SK-N-SH (cell line): ENCODE results near the gene GPX7.

ENCODE experiments used
- CTCF ChIP-seq: fragments of 200-600 bp; sonication (generic); IDR thresholded peaks from 2 replicates; pipeline ENCODE4 v1.6.1; 2017; ENCODE audit warnings: antibody characterized with exemption, mild to moderate bottlenecking, moderate library complexity
- ELF1 ChIP-seq: IDR thresholded peaks from 2 replicates; pipeline ENCODE4 v1.4.0; 2012
- EP300 ChIP-seq, 2 experiments: IDR thresholded peaks; 2 replicates each; pipeline versions ENCODE4 v1.4.0 to v1.6.1; 2012; ENCODE audit warnings: borderline replicate concordance in 1 of 2, low read depth in 1 of 2, low read length in 1 of 2
- EZH2phosphoT487 ChIP-seq: fragments of 200-600 bp; sonication (generic); IDR thresholded peaks from 2 replicates; pipeline ENCODE4 v1.6.1; 2017; ENCODE audit warnings: low read depth, mixed run types, mild to moderate bottlenecking, antibody characterized with exemption, moderate library complexity, borderline replicate concordance
- FOSL2 ChIP-seq: IDR thresholded peaks from 2 replicates; pipeline ENCODE4 v1.4.0; 2012; ENCODE audit warnings: low read depth, mild to moderate bottlenecking, moderate library complexity, borderline replicate concordance
- MAX ChIP-seq: IDR thresholded peaks from 2 replicates; pipeline ENCODE4 v1.4.0; 2012; ENCODE audit warnings: low read depth
- POLR2AphosphoS5 ChIP-seq: IDR thresholded peaks from 2 replicates; pipeline ENCODE4 v1.6.1; 2012; ENCODE audit warnings: low read depth, low read length
- RXRA ChIP-seq: IDR thresholded peaks from 2 replicates; pipeline ENCODE4 v1.4.0; 2012; ENCODE audit warnings: low read depth, mild to moderate bottlenecking, borderline replicate concordance
- SIN3A ChIP-seq: IDR thresholded peaks from 2 replicates; pipeline ENCODE4 v1.6.1; 2012; ENCODE audit warnings: low read depth, mild to moderate bottlenecking, low read length, moderate library complexity, borderline replicate concordance
- YY1 ChIP-seq: IDR thresholded peaks from 2 replicates; pipeline ENCODE4 v1.4.0; 2012; ENCODE audit warnings: low read depth, mild to moderate bottlenecking
- TF ChIP-seq, protein P1 (sequence below): IDR thresholded peaks from 2 replicates; pipeline ENCODE4; 2012
- TF ChIP-seq, protein P2 (sequence below): IDR thresholded peaks from 2 replicates; pipeline ENCODE4 v1.6.1; 2012; ENCODE audit warnings: mild to moderate bottlenecking, low read depth, low read length, moderate library complexity

DNA sequence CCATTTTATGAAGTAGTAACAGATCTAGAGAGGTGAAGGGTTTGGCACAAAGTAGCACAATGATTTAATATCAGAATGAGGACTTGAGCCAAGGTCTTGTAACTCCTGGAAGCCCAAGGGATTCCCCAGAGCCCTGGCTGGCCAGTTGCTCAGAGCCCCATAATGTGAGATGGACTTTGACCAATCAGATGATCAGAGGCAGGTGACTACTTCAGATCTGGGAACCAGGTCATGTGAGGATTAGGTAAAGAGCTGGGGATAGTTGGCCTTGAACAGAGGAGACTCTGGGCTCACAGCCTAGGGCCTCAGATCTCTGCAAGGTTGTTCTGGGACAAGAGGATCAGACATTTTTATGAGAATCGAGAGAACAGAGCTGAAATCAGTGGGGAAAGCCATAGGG is 49.7 kb downstream of the GPX7 start:
- no peak for TF ChIP-seq CTCF
- TF ChIP-seq SIN3A, result no peak
- TF ChIP-seq, protein P1, sequence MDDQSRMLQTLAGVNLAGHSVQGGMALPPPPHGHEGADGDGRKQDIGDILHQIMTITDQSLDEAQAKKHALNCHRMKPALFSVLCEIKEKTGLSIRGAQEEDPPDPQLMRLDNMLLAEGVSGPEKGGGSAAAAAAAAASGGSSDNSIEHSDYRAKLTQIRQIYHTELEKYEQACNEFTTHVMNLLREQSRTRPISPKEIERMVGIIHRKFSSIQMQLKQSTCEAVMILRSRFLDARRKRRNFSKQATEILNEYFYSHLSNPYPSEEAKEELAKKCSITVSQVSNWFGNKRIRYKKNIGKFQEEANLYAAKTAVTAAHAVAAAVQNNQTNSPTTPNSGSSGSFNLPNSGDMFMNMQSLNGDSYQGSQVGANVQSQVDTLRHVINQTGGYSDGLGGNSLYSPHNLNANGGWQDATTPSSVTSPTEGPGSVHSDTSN, result no peak
- TF ChIP-seq FOSL2, result no peak
- no peak for TF ChIP-seq ELF1
- TF ChIP-seq, protein P2, sequence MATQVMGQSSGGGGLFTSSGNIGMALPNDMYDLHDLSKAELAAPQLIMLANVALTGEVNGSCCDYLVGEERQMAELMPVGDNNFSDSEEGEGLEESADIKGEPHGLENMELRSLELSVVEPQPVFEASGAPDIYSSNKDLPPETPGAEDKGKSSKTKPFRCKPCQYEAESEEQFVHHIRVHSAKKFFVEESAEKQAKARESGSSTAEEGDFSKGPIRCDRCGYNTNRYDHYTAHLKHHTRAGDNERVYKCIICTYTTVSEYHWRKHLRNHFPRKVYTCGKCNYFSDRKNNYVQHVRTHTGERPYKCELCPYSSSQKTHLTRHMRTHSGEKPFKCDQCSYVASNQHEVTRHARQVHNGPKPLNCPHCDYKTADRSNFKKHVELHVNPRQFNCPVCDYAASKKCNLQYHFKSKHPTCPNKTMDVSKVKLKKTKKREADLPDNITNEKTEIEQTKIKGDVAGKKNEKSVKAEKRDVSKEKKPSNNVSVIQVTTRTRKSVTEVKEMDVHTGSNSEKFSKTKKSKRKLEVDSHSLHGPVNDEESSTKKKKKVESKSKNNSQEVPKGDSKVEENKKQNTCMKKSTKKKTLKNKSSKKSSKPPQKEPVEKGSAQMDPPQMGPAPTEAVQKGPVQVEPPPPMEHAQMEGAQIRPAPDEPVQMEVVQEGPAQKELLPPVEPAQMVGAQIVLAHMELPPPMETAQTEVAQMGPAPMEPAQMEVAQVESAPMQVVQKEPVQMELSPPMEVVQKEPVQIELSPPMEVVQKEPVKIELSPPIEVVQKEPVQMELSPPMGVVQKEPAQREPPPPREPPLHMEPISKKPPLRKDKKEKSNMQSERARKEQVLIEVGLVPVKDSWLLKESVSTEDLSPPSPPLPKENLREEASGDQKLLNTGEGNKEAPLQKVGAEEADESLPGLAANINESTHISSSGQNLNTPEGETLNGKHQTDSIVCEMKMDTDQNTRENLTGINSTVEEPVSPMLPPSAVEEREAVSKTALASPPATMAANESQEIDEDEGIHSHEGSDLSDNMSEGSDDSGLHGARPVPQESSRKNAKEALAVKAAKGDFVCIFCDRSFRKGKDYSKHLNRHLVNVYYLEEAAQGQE, result no peak
- TF ChIP-seq EP300 (IDR thresholded peaks at IDR 0.05; ENCODE audit: borderline replicate concordance in 1 of 2, low read depth in 1 of 2, low read length in 1 of 2), result no peak
- no peak for TF ChIP-seq YY1
- no peak for TF ChIP-seq POLR2AphosphoS5
- no peak for TF ChIP-seq RXRA
- no peak for TF ChIP-seq EZH2phosphoT487
- TF ChIP-seq MAX, result no peak
